Heart left ventricle (tissue), 13 donors: ENCODE results near the gene CNTNAP4.

ENCODE experiments used
- POLR2A ChIP-seq, 2 donors: fragments of 450-650 bp; IDR thresholded peaks; one replicate each; pipeline ENCODE4 v1.6.1; 2017; ENCODE audit warnings: antibody characterized with exemption in 2 of 2, mild to moderate bottlenecking in 2 of 2, moderate library complexity in 2 of 2
- TF ChIP-seq, protein P1 (sequence below), 12 donors: fragments of 200-600 bp; sonication (generic) in 4 of 12; IDR thresholded peaks; one replicate each; pipeline versions ENCODE4 v1.5.0 to v1.8.0; 2018 to 2022; ENCODE audit warnings: antibody characterized with exemption in 12 of 12, mild to moderate bottlenecking in 5 of 12
- donor health status: ischemic (EF 13 %, LVEDD 7.1; RV severe dilation, severe dysfunction).
- donor health status: DM: no; HTN: yes; CAD: no.
- donor health status: DM: no; HTN: no; CAD: no.
- donor health status: ischemic (EF 25% LVEDD 6.9; RV normal size, moderate dysfunction).
- donor health status: ischemic (EF 25% LVEDD 5.7; RV mildly dilated, moderate dysfunction).
- donor health status: ischemic (EF 35%, LVEDD 5.7; RV mildly dilated, moderate dysfunction).
- donor health status: nonischemic (EF 11% LVEDD 7.7; RV severe dilation, severe dysfunction).
- donor health status: DM: yes; HTN: yes; CAD: no.
- donor health status: PGD.
- donor health status: ischemic (EF 29% LVEDD 5.4; RV normal size, mild dysfunction).
- donor health status: nonischemic (EF 23%, LVEDD 6.1; RV moderate dilation, normal function).

- TF ChIP-seq, protein P1, sequence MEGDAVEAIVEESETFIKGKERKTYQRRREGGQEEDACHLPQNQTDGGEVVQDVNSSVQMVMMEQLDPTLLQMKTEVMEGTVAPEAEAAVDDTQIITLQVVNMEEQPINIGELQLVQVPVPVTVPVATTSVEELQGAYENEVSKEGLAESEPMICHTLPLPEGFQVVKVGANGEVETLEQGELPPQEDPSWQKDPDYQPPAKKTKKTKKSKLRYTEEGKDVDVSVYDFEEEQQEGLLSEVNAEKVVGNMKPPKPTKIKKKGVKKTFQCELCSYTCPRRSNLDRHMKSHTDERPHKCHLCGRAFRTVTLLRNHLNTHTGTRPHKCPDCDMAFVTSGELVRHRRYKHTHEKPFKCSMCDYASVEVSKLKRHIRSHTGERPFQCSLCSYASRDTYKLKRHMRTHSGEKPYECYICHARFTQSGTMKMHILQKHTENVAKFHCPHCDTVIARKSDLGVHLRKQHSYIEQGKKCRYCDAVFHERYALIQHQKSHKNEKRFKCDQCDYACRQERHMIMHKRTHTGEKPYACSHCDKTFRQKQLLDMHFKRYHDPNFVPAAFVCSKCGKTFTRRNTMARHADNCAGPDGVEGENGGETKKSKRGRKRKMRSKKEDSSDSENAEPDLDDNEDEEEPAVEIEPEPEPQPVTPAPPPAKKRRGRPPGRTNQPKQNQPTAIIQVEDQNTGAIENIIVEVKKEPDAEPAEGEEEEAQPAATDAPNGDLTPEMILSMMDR (IDR thresholded peaks at IDR 0.05): no peak
- TF ChIP-seq POLR2A (IDR thresholded peaks at IDR 0.05): no peak
Measured at GRCh38 chr16:76346210-76346609, 69.0 kb downstream of the CNTNAP4 start.
